SK-N-SH treated with all-trans-retinoic acid at 6 μM for 48 hours (cell line): ENCODE data around the gene ENGASE.

Experiments
- ATAC-seq: fragments of 200-7000 bp; cut with Tn5 transposase; 3 replicates; pipeline ENCODE4 v1.9.1; 2020; ENCODE audit warnings: mild to moderate bottlenecking, moderate library complexity
- BACH2 ChIP-seq: fragments of 250-450 bp; sonication (Bioruptor Pico); IDR thresholded peaks from 2 replicates; pipeline ENCODE4 v1.9.0; 2021; ENCODE audit warnings: mild to moderate bottlenecking, borderline replicate concordance
- CSDC2 ChIP-seq: fragments of 250-450 bp; sonication (Bioruptor Pico); IDR thresholded peaks from 2 replicates; pipeline ENCODE4 v1.5.0; 2020; ENCODE audit warnings: mild to moderate bottlenecking, moderate library complexity
- ESRRG ChIP-seq: fragments of 250-450 bp; sonication (Bioruptor Pico); IDR thresholded peaks from 2 replicates; pipeline ENCODE4 v1.6.1; 2021; ENCODE audit warnings: mild to moderate bottlenecking
- GLIS3 ChIP-seq: fragments of 250-450 bp; sonication (Bioruptor Pico); IDR thresholded peaks from 2 replicates; pipeline ENCODE4 v1.5.0; 2020; ENCODE audit warnings: mild to moderate bottlenecking, moderate library complexity
- ISL1 ChIP-seq: fragments of 250-450 bp; sonication (Bioruptor Pico); IDR thresholded peaks from 2 replicates; pipeline ENCODE4 v2.1.2; 2022; ENCODE audit warnings: mild to moderate bottlenecking, moderate library complexity
- RARB ChIP-seq: fragments of 250-450 bp; sonication (Bioruptor Pico); IDR thresholded peaks from 2 replicates; pipeline ENCODE4 v1.8.0; 2021; ENCODE audit warnings: mild to moderate bottlenecking, moderate library complexity
- TCF4 ChIP-seq: fragments of 250-450 bp; sonication (Bioruptor Pico); IDR thresholded peaks from 2 replicates; pipeline ENCODE4 v1.8.0; 2021; ENCODE audit warnings: mild to moderate bottlenecking, moderate library complexity, borderline replicate concordance
- ZC3H10 ChIP-seq: fragments of 250-450 bp; sonication (Bioruptor Pico); IDR thresholded peaks from 2 replicates; pipeline ENCODE4 v1.5.1; 2021; ENCODE audit warnings: mild to moderate bottlenecking, moderate library complexity
- ZFP3 ChIP-seq: fragments of 250-450 bp; sonication (Bioruptor Pico); IDR thresholded peaks from 2 replicates; pipeline ENCODE4 v1.5.0; 2020; ENCODE audit warnings: mild to moderate bottlenecking, moderate library complexity
- ZFP30 ChIP-seq: fragments of 450-650 bp; formaldehyde crosslinking; IDR thresholded peaks from 2 replicates; pipeline ENCODE4 v1.5.0; 2022; ENCODE audit warnings: mild to moderate bottlenecking, moderate library complexity
- ZNF565 ChIP-seq: fragments of 450-650 bp; formaldehyde crosslinking; conservative IDR thresholded peaks from 2 replicates; pipeline ENCODE4 v1.5.0; 2020; ENCODE audit warnings: low read depth, mild to moderate bottlenecking, moderate library complexity
- ZNF8 ChIP-seq: fragments of 450-650 bp; formaldehyde crosslinking; IDR thresholded peaks from 2 replicates; pipeline ENCODE4 v1.5.0; 2020; ENCODE audit warnings: mild to moderate bottlenecking, moderate library complexity
- TF ChIP-seq, protein P1 (sequence below): fragments of 250-450 bp; sonication (Bioruptor Pico); IDR thresholded peaks from 2 replicates; pipeline ENCODE4 v1.5.1; 2021; ENCODE audit warnings: mild to moderate bottlenecking, moderate library complexity
- TF ChIP-seq, protein P2 (sequence below): fragments of 250-450 bp; sonication (Bioruptor Pico); IDR thresholded peaks from 2 replicates; pipeline ENCODE4 v1.8.0; 2020; ENCODE audit warnings: mild to moderate bottlenecking, moderate library complexity, borderline replicate concordance
- TF ChIP-seq, protein P3 (sequence below): fragments of 250-450 bp; sonication (Bioruptor Pico); IDR thresholded peaks from 2 replicates; pipeline ENCODE4 v1.8.0; 2021; ENCODE audit warnings: low read depth, mild to moderate bottlenecking, moderate library complexity, borderline replicate concordance

ENGASE gene

DNA sequence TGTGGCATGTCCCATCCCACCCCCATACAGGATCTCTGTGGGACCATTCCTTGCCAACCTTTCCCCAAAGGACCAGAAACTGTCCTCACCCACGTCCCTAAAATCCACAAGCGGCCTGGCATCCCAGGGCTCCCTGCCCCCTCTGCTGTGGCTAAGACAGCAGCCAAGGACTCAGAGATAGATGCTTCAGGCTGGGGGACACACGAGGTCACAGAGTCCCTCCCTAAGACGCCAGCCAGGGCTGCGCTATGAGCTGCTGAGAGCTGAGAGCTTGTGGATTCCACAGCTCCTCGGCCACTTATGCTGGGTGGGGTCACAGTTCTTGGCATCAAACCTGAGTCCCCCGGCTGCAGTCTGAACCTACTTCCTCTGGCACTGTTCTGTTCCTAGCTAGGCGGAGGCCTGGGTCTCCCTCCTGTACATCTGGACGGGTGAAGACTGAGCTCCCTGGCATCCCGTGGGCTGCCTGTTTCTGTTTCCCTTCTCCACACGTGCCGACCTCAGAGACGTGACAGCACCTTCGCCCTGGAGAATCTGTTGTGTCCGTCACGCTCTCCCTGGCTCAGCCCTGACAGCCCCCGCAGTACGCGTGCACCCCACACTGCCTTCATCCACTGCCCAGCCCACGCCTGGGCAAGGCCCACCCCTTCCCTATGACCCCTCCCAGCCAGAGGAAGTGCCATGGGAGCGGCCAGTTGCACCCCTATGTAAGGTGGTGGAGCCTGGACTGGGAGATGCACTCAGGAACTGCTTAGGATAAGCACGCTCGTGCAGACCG, 61.2 kb downstream of the ENGASE start:
- TF ChIP-seq BACH2 (no peak), GLIS3 (CRISPR knock-in tag) (no peak), ZFP3 (CRISPR knock-in tag) (no peak), ESRRG (CRISPR knock-in tag) (no peak), ZFP30 (CRISPR knock-in tag) (no peak), ZNF8 (no peak), CSDC2 (CRISPR knock-in tag) (no peak), ISL1 (CRISPR knock-in tag) (no peak), ZNF565 (CRISPR knock-in tag) (no peak), TCF4 (no peak), RARB (CRISPR knock-in tag) (no peak), ZC3H10 (CRISPR knock-in tag) (no peak)
- TF ChIP-seq, protein P1, sequence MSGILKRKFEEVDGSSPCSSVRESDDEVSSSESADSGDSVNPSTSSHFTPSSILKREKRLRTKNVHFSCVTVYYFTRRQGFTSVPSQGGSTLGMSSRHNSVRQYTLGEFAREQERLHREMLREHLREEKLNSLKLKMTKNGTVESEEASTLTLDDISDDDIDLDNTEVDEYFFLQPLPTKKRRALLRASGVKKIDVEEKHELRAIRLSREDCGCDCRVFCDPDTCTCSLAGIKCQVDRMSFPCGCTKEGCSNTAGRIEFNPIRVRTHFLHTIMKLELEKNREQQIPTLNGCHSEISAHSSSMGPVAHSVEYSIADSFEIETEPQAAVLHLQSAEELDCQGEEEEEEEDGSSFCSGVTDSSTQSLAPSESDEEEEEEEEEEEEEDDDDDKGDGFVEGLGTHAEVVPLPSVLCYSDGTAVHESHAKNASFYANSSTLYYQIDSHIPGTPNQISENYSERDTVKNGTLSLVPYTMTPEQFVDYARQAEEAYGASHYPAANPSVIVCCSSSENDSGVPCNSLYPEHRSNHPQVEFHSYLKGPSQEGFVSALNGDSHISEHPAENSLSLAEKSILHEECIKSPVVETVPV (CRISPR knock-in tag): no peak
- TF ChIP-seq, protein P2, sequence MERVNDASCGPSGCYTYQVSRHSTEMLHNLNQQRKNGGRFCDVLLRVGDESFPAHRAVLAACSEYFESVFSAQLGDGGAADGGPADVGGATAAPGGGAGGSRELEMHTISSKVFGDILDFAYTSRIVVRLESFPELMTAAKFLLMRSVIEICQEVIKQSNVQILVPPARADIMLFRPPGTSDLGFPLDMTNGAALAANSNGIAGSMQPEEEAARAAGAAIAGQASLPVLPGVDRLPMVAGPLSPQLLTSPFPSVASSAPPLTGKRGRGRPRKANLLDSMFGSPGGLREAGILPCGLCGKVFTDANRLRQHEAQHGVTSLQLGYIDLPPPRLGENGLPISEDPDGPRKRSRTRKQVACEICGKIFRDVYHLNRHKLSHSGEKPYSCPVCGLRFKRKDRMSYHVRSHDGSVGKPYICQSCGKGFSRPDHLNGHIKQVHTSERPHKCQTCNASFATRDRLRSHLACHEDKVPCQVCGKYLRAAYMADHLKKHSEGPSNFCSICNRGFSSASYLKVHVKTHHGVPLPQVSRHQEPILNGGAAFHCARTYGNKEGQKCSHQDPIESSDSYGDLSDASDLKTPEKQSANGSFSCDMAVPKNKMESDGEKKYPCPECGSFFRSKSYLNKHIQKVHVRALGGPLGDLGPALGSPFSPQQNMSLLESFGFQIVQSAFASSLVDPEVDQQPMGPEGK (CRISPR knock-in tag): no peak
- TF ChIP-seq, protein P3, sequence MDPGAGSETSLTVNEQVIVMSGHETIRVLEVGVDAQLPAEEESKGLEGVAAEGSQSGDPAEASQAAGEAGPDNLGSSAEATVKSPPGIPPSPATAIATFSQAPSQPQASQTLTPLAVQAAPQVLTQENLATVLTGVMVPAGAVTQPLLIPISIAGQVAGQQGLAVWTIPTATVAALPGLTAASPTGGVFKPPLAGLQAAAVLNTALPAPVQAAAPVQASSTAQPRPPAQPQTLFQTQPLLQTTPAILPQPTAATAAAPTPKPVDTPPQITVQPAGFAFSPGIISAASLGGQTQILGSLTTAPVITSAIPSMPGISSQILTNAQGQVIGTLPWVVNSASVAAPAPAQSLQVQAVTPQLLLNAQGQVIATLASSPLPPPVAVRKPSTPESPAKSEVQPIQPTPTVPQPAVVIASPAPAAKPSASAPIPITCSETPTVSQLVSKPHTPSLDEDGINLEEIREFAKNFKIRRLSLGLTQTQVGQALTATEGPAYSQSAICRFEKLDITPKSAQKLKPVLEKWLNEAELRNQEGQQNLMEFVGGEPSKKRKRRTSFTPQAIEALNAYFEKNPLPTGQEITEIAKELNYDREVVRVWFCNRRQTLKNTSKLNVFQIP: no peak
- no peak for ATAC-seq
